Lower leg skin (tissue), 3 donors: ENCODE results near the gene VTI1A.

ENCODE experiments used
- POLR2A ChIP-seq, 2 donors: fragments of 450-650 bp; IDR thresholded peaks; one replicate each; pipeline ENCODE4 v1.6.1; 2016 to 2017; ENCODE audit warnings: antibody characterized with exemption in 2 of 2, mild to moderate bottlenecking in 1 of 2, moderate library complexity in 1 of 2
- TF ChIP-seq, protein P1 (sequence below), 3 donors: fragments of 450-650 bp; IDR thresholded peaks; one replicate each; pipeline ENCODE4 v1.5.1; 2016; ENCODE audit warnings: antibody characterized with exemption in 3 of 3, mild to moderate bottlenecking in 3 of 3, moderate library complexity in 2 of 3

DNA sequence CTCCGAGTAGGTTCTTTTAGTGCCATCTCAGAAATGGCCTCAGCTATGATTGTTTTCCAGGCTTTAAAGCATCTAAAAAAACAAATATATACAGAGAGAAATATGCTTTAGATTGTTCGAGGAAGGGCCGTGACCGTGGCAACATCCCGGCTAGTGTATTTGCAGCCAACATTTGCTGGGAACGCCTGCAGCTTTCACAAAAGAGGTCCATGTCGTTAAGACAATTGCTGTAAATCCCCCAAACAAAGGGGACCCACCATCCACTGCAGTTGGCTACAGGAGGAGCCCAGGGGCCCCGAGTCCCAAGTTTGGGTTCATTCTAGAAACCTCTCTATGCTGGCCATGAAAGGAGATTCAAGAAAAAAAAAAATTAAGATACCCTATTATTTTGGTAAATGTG lies 350.2 kb downstream of the VTI1A start:
- TF ChIP-seq, protein P1, sequence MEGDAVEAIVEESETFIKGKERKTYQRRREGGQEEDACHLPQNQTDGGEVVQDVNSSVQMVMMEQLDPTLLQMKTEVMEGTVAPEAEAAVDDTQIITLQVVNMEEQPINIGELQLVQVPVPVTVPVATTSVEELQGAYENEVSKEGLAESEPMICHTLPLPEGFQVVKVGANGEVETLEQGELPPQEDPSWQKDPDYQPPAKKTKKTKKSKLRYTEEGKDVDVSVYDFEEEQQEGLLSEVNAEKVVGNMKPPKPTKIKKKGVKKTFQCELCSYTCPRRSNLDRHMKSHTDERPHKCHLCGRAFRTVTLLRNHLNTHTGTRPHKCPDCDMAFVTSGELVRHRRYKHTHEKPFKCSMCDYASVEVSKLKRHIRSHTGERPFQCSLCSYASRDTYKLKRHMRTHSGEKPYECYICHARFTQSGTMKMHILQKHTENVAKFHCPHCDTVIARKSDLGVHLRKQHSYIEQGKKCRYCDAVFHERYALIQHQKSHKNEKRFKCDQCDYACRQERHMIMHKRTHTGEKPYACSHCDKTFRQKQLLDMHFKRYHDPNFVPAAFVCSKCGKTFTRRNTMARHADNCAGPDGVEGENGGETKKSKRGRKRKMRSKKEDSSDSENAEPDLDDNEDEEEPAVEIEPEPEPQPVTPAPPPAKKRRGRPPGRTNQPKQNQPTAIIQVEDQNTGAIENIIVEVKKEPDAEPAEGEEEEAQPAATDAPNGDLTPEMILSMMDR (IDR thresholded peaks at IDR 0.05) = no peak
- no peak for TF ChIP-seq POLR2A (IDR thresholded peaks at IDR 0.05)
